ENCODE results near the gene PSMG1. TPM values are rescaled to one million over a fixed set of nuclear protein-coding genes. Genes with fewer than 3 reads are reported as not detected.

PSMG1 gene
- total and polyA plus RNA-seq, 2 donors (not counting 3 experiments of a cell fraction or from before 2014, with no cell fraction given), result 43.2 to 75.9 TPM

- Histone ChIP-seq H3K36me3 (ENCODE audit: control insufficient read depth in 2 of 2, extremely low read depth in 1 of 2, insufficient read depth in 2 of 2, low read length in 2 of 2) (peaks cover 4 to 6% of the 10 kb centered on the region in 2 experiments), H4K20me1 (replicated peaks; ENCODE audit: control insufficient read depth, extremely low read depth, insufficient read depth, low read length) (no peaks in the 10 kb centered on the region), H3K79me2 (ENCODE audit: control insufficient read depth, insufficient read depth, low read length) (no peaks in the 10 kb centered on the region), H3K9me1 (replicated peaks; ENCODE audit: control insufficient read depth, extremely low read depth, insufficient read depth, low read length) (no peaks in the 10 kb centered on the region), H3K27ac (ENCODE audit: insufficient read depth, low read depth, low read length) (no peak overlapping the region), H3K9ac (replicated peaks; ENCODE audit: extremely low read depth, insufficient read depth, low read length) (no peak overlapping the region), H3K4me1 (ENCODE audit: control insufficient read depth, extremely low read depth, insufficient read depth, low read length) (no peaks in the 10 kb centered on the region), H2AFZ (ENCODE audit: low read depth, low read length) (no peak overlapping the region), H3K4me2 (ENCODE audit: insufficient read depth, low read length) (no peak overlapping the region), H3K4me3 (replicated peaks in 1 of 3; ENCODE audit: insufficient read depth in 1 of 3, low read depth in 1 of 3, low read length in 3 of 3) (no peak overlapping the region), H3K9me3 (replicated peaks; ENCODE audit: control insufficient read depth, insufficient read depth, low read length) (no peaks in the 10 kb centered on the region), H3K27me3 (ENCODE audit: control insufficient read depth in 2 of 2, insufficient read depth in 2 of 2, low read length in 2 of 2) (no peaks in the 10 kb centered on the region)
- FAIRE-seq, result no peak
- CTCF ChIA-PET, result no interaction called here
- TF ChIP-seq MAX (IDR thresholded peaks at IDR 0.05; ENCODE audit: insufficient read depth, insufficient read length), result no peak
- TF ChIP-seq CTCF (IDR thresholded peaks at IDR 0.05; ENCODE audit: extremely low read depth in 1 of 2, insufficient read depth in 1 of 2, low read depth in 1 of 2, low read length in 2 of 2), result no peak
- TF ChIP-seq POLR2A (IDR thresholded peaks at IDR 0.05; ENCODE audit: low read depth, low read length), result no peak
- TF ChIP-seq GATA2 (IDR thresholded peaks at IDR 0.05; ENCODE audit: insufficient read depth, insufficient read length, low read depth, low read length), result no peak
- TF ChIP-seq MYC (IDR thresholded peaks at IDR 0.05; ENCODE audit: low read depth, low read length), result no peak
- no peak for TF ChIP-seq POLR2AphosphoS5 (IDR thresholded peaks at IDR 0.05; ENCODE audit: insufficient read depth, low read depth, low read length)
- no peak for TF ChIP-seq EZH2 (IDR thresholded peaks at IDR 0.05; ENCODE audit: borderline replicate concordance, low read depth, low read length, severe bottlenecking)
- TF ChIP-seq FOS (IDR thresholded peaks at IDR 0.05; ENCODE audit: borderline replicate concordance, insufficient read depth, low read length), result no peak
- TF ChIP-seq JUN (IDR thresholded peaks at IDR 0.05; ENCODE audit: borderline replicate concordance, insufficient read depth, insufficient read length, low read depth), result no peak
- dilution Hi-C loops (cut with MboI; ENCODE audit: extremely low pct_ligation_motif_present, low sequenced_read_pairs), result no loop called here
- intact Hi-C loops (cut with micrococcal nuclease), result no loop called here
- no peak for DNase-seq (ENCODE audit: low read depth, low spot score)
- POLR2A ChIA-PET, result no interaction called here
- no TSS peak for BruUV-seq (replicated peaks)
Measured at GRCh38 chr21:39221997-39222486, 38.8 kb upstream of the PSMG1 start.
